LNCaP clone FGC (cell line): ENCODE results near the gene GRIK1.

ENCODE experiments used
- DNase-seq: peaks from one replicate; pipeline ENCODE4 v3.0.0-alpha.2; 2011; ENCODE audit warnings: low read depth
- H3K4me3 ChIP-seq: 2 replicates; pipeline ENCODE4 v1.5.1; 2011; ENCODE audit warnings: mild to moderate bottlenecking, low read depth, low read length, control low read depth
- CTCF ChIP-seq: IDR thresholded peaks from 2 replicates; pipeline ENCODE4 v1.5.1; 2012; ENCODE audit warnings: mild to moderate bottlenecking; ENCODE audit not compliant: control insufficient read depth, insufficient read depth; ENCODE audit errors: extremely low read depth

GRIK1 gene

GRCh38 chr21:29873908-29874307, 65.9 kb downstream of the GRIK1 start:
- no peak overlapping the region for H3K4me3 ChIP-seq
- no peak for DNase-seq
- no peak for TF ChIP-seq CTCF

GRCh38 chr21:29870814-29871213, 69.0 kb downstream of the GRIK1 start:
- DNase-seq: no peak
- TF ChIP-seq CTCF: no peak

GRCh38 chr21:29867796-29868195, 72.0 kb downstream of the GRIK1 start:
- TF ChIP-seq CTCF: no peak
- DNase-seq: no peak
- no peak overlapping the region for H3K4me3 ChIP-seq

More at GRCh38 chr21:29870814-29871213, 69.0 kb downstream of the GRIK1 start:
- no peak overlapping the region for H3K4me3 ChIP-seq

GRCh38 chr21:29860346-29860745, 79.5 kb downstream of the GRIK1 start:
- no peak for TF ChIP-seq CTCF
- no peak overlapping the region for H3K4me3 ChIP-seq
- no peak for DNase-seq

- H3K4me3 ChIP-seq: no peak overlapping the region
- DNase-seq: no peak
- TF ChIP-seq CTCF: no peak
Observed at GRCh38 chr21:29857150-29857549, 82.6 kb downstream of the GRIK1 start.

- DNase-seq: no peak
- H3K4me3 ChIP-seq: no peak overlapping the region
- TF ChIP-seq CTCF: no peak
Observed at GRCh38 chr21:29854795-29855194, 85.0 kb downstream of the GRIK1 start.

- H3K4me3 ChIP-seq: no peak overlapping the region
- DNase-seq: no peak
- TF ChIP-seq CTCF: no peak
Observed at GRCh38 chr21:29851611-29852010, 88.2 kb downstream of the GRIK1 start.
